ENCODE data around the gene PAGE5.

Gene PAGE5

GRCh38 chrX:55220119-55220794, at the start of gene PAGE5:
PAGE5 (plus strand) TSS chrX:55220346; CDS start chrX:55221383, 1,037 bp downstream.
- DNase-seq (ENCODE audit: extremely low read depth, insufficient read length), result no peak
- Histone ChIP-seq H3K36me3 (ENCODE audit: control insufficient read depth, insufficient read depth, low read length) (no peaks in the 10 kb centered on the region), H3K27me3 (replicated peaks; ENCODE audit: control insufficient read depth, insufficient read depth, low read length) (no peaks in the 10 kb centered on the region), H3K4me3 (replicated peaks; ENCODE audit: low read depth, low read length) (no peak within 1 kb of the TSS)
- no peak for TF ChIP-seq CTCF (IDR thresholded peaks at IDR 0.05; ENCODE audit: insufficient read depth, low read length, poor library complexity, severe bottlenecking)

GRCh38 chrX:55187281-55187680, 32.9 kb upstream of the PAGE5 start:
- no peak for TF ChIP-seq CTCF (IDR thresholded peaks at IDR 0.05; ENCODE audit: insufficient read depth, low read length, poor library complexity, severe bottlenecking)
- Histone ChIP-seq H3K36me3 (ENCODE audit: control insufficient read depth, insufficient read depth, low read length) (no peaks in the 10 kb centered on the region), H3K27me3 (replicated peaks; ENCODE audit: control insufficient read depth, insufficient read depth, low read length) (no peaks in the 10 kb centered on the region), H3K4me3 (replicated peaks; ENCODE audit: low read depth, low read length) (no peak overlapping the region)
- DNase-seq (ENCODE audit: extremely low read depth, insufficient read length), result no peak

- Histone ChIP-seq H3K27me3 (replicated peaks; ENCODE audit: control insufficient read depth, insufficient read depth, low read length) (no peaks in the 10 kb centered on the region), H3K36me3 (ENCODE audit: control insufficient read depth, insufficient read depth, low read length) (no peaks in the 10 kb centered on the region), H3K4me3 (replicated peaks; ENCODE audit: low read depth, low read length) (no peak overlapping the region)
- TF ChIP-seq CTCF (IDR thresholded peaks at IDR 0.05; ENCODE audit: insufficient read depth, low read length, poor library complexity, severe bottlenecking), result no peak
- no peak for DNase-seq (ENCODE audit: extremely low read depth, insufficient read length)
Measured at GRCh38 chrX:55196688-55197087, 23.5 kb upstream of the PAGE5 start.

- no peak for TF ChIP-seq CTCF (IDR thresholded peaks at IDR 0.05; ENCODE audit: insufficient read depth, low read length, poor library complexity, severe bottlenecking)
Measured at GRCh38 chrX:55201930-55202579, 18.1 kb upstream of the PAGE5 start.

GRCh38 chrX:55206162-55206941, 13.8 kb upstream of the PAGE5 start:
- no peaks in the 10 kb centered on the region for H3K27me3 ChIP-seq (replicated peaks; ENCODE audit: control insufficient read depth, insufficient read depth, low read length)
- no peaks in the 10 kb centered on the region for H3K36me3 ChIP-seq (ENCODE audit: control insufficient read depth, insufficient read depth, low read length)
- no peak for TF ChIP-seq CTCF (IDR thresholded peaks at IDR 0.05; ENCODE audit: insufficient read depth, low read length, poor library complexity, severe bottlenecking)
- H3K4me3 ChIP-seq (replicated peaks; ENCODE audit: low read depth, low read length), result no peak overlapping the region
- no peak for DNase-seq (ENCODE audit: extremely low read depth, insufficient read length)

More at GRCh38 chrX:55201930-55202579, 18.1 kb upstream of the PAGE5 start:
- Histone ChIP-seq H3K27me3 (replicated peaks; ENCODE audit: control insufficient read depth, insufficient read depth, low read length) (no peaks in the 10 kb centered on the region), H3K4me3 (replicated peaks; ENCODE audit: low read depth, low read length) (no peak overlapping the region), H3K36me3 (ENCODE audit: control insufficient read depth, insufficient read depth, low read length) (no peaks in the 10 kb centered on the region)
- no peak for DNase-seq (ENCODE audit: extremely low read depth, insufficient read length)
